ENCODE measurements around the gene RALGAPB.

RALGAPB gene

GRCh38 chr20:38602185-38602581, 129.5 kb downstream of the RALGAPB start:
- Histone ChIP-seq H3K4me3 (ENCODE audit: insufficient read depth, low read depth, low read length, poor library complexity, severe bottlenecking) (no peak overlapping the region), H3K4me1 (ENCODE audit: control insufficient read depth, insufficient read depth, low read length, poor library complexity, severe bottlenecking) (no peaks in the 10 kb centered on the region), H3K27me3 (replicated peaks; ENCODE audit: control insufficient read depth, insufficient read depth, low read length, poor library complexity, severe bottlenecking) (peaks cover 11% of the 10 kb centered on the region), H3K36me3 (ENCODE audit: control insufficient read depth, insufficient read depth, low read length) (no peaks in the 10 kb centered on the region), H3K27ac (ENCODE audit: insufficient read depth, low read length, poor library complexity, severe bottlenecking) (no peak overlapping the region), H3K9me3 (ENCODE audit: control insufficient read depth, low read length) (no peaks in the 10 kb centered on the region)
- no peak for DNase-seq

- no peaks in the 10 kb centered on the region for H3K4me1 ChIP-seq (ENCODE audit: control insufficient read depth, insufficient read depth, low read length, poor library complexity, severe bottlenecking)
- H3K9me3 ChIP-seq (ENCODE audit: control insufficient read depth, low read length) = no peaks in the 10 kb centered on the region
- H3K36me3 ChIP-seq (ENCODE audit: control insufficient read depth, insufficient read depth, low read length) = no peaks in the 10 kb centered on the region
- no peak overlapping the region for H3K4me3 ChIP-seq (ENCODE audit: insufficient read depth, low read depth, low read length, poor library complexity, severe bottlenecking)
- H3K27ac ChIP-seq (ENCODE audit: insufficient read depth, low read length, poor library complexity, severe bottlenecking) = no peak overlapping the region
- DNase-seq = no peak
- H3K27me3 ChIP-seq (replicated peaks; ENCODE audit: control insufficient read depth, insufficient read depth, low read length, poor library complexity, severe bottlenecking) = peaks cover 11% of the 10 kb centered on the region
Measured at GRCh38 chr20:38603286-38603685, 130.6 kb downstream of the RALGAPB start.

GRCh38 chr20:38604873-38605303, 132.2 kb downstream of the RALGAPB start:
- no peak overlapping the region for H3K4me3 ChIP-seq (ENCODE audit: insufficient read depth, low read depth, low read length, poor library complexity, severe bottlenecking)
- no peaks in the 10 kb centered on the region for H3K9me3 ChIP-seq (ENCODE audit: control insufficient read depth, low read length)
- H3K36me3 ChIP-seq (ENCODE audit: control insufficient read depth, insufficient read depth, low read length) = no peaks in the 10 kb centered on the region
- DNase-seq = no peak
- peaks cover 11% of the 10 kb centered on the region for H3K27me3 ChIP-seq (replicated peaks; ENCODE audit: control insufficient read depth, insufficient read depth, low read length, poor library complexity, severe bottlenecking)
- no peaks in the 10 kb centered on the region for H3K4me1 ChIP-seq (ENCODE audit: control insufficient read depth, insufficient read depth, low read length, poor library complexity, severe bottlenecking)
- H3K27ac ChIP-seq (ENCODE audit: insufficient read depth, low read length, poor library complexity, severe bottlenecking) = no peak overlapping the region

GRCh38 chr20:38607351-38607750, 134.7 kb downstream of the RALGAPB start:
- Histone ChIP-seq H3K27me3 (replicated peaks; ENCODE audit: control insufficient read depth, insufficient read depth, low read length, poor library complexity, severe bottlenecking) (no peaks in the 10 kb centered on the region), H3K36me3 (ENCODE audit: control insufficient read depth, insufficient read depth, low read length) (no peaks in the 10 kb centered on the region), H3K27ac (ENCODE audit: insufficient read depth, low read length, poor library complexity, severe bottlenecking) (no peak overlapping the region), H3K4me3 (ENCODE audit: insufficient read depth, low read depth, low read length, poor library complexity, severe bottlenecking) (no peak overlapping the region), H3K4me1 (ENCODE audit: control insufficient read depth, insufficient read depth, low read length, poor library complexity, severe bottlenecking) (no peaks in the 10 kb centered on the region), H3K9me3 (ENCODE audit: control insufficient read depth, low read length) (no peaks in the 10 kb centered on the region)
- DNase-seq = no peak

GRCh38 chr20:38608188-38608587, 135.5 kb downstream of the RALGAPB start:
- H3K27ac ChIP-seq (ENCODE audit: insufficient read depth, low read length, poor library complexity, severe bottlenecking) = no peak overlapping the region
- no peaks in the 10 kb centered on the region for H3K4me1 ChIP-seq (ENCODE audit: control insufficient read depth, insufficient read depth, low read length, poor library complexity, severe bottlenecking)
- no peaks in the 10 kb centered on the region for H3K36me3 ChIP-seq (ENCODE audit: control insufficient read depth, insufficient read depth, low read length)
- no peak overlapping the region for H3K4me3 ChIP-seq (ENCODE audit: insufficient read depth, low read depth, low read length, poor library complexity, severe bottlenecking)
- DNase-seq = no peak
- H3K9me3 ChIP-seq (ENCODE audit: control insufficient read depth, low read length) = no peaks in the 10 kb centered on the region
- no peaks in the 10 kb centered on the region for H3K27me3 ChIP-seq (replicated peaks; ENCODE audit: control insufficient read depth, insufficient read depth, low read length, poor library complexity, severe bottlenecking)

GRCh38 chr20:38609815-38610214, 137.2 kb downstream of the RALGAPB start:
- no peaks in the 10 kb centered on the region for H3K27me3 ChIP-seq (replicated peaks; ENCODE audit: control insufficient read depth, insufficient read depth, low read length, poor library complexity, severe bottlenecking)
- no peaks in the 10 kb centered on the region for H3K36me3 ChIP-seq (ENCODE audit: control insufficient read depth, insufficient read depth, low read length)
- no peak overlapping the region for H3K4me3 ChIP-seq (ENCODE audit: insufficient read depth, low read depth, low read length, poor library complexity, severe bottlenecking)
- no peaks in the 10 kb centered on the region for H3K9me3 ChIP-seq (ENCODE audit: control insufficient read depth, low read length)
- H3K4me1 ChIP-seq (ENCODE audit: control insufficient read depth, insufficient read depth, low read length, poor library complexity, severe bottlenecking) = no peaks in the 10 kb centered on the region
- DNase-seq = no peak
- no peak overlapping the region for H3K27ac ChIP-seq (ENCODE audit: insufficient read depth, low read length, poor library complexity, severe bottlenecking)

GRCh38 chr20:38610521-38610920, 137.9 kb downstream of the RALGAPB start:
- Histone ChIP-seq H3K4me1 (ENCODE audit: control insufficient read depth, insufficient read depth, low read length, poor library complexity, severe bottlenecking) (no peaks in the 10 kb centered on the region), H3K27me3 (replicated peaks; ENCODE audit: control insufficient read depth, insufficient read depth, low read length, poor library complexity, severe bottlenecking) (no peaks in the 10 kb centered on the region), H3K27ac (ENCODE audit: insufficient read depth, low read length, poor library complexity, severe bottlenecking) (no peak overlapping the region), H3K4me3 (ENCODE audit: insufficient read depth, low read depth, low read length, poor library complexity, severe bottlenecking) (no peak overlapping the region), H3K9me3 (ENCODE audit: control insufficient read depth, low read length) (no peaks in the 10 kb centered on the region), H3K36me3 (ENCODE audit: control insufficient read depth, insufficient read depth, low read length) (no peaks in the 10 kb centered on the region)
- no peak for DNase-seq

GRCh38 chr20:38612751-38613515, 140.3 kb downstream of the RALGAPB start:
- H3K27ac ChIP-seq (ENCODE audit: insufficient read depth, low read length, poor library complexity, severe bottlenecking) = no peak overlapping the region
- H3K4me3 ChIP-seq (ENCODE audit: insufficient read depth, low read depth, low read length, poor library complexity, severe bottlenecking) = no peak overlapping the region
- DNase-seq = no peak
- no peaks in the 10 kb centered on the region for H3K36me3 ChIP-seq (ENCODE audit: control insufficient read depth, insufficient read depth, low read length)
- no peaks in the 10 kb centered on the region for H3K27me3 ChIP-seq (replicated peaks; ENCODE audit: control insufficient read depth, insufficient read depth, low read length, poor library complexity, severe bottlenecking)
- H3K9me3 ChIP-seq (ENCODE audit: control insufficient read depth, low read length) = no peaks in the 10 kb centered on the region
- no peaks in the 10 kb centered on the region for H3K4me1 ChIP-seq (ENCODE audit: control insufficient read depth, insufficient read depth, low read length, poor library complexity, severe bottlenecking)

GRCh38 chr20:38615283-38615682, 142.6 kb downstream of the RALGAPB start:
- H3K36me3 ChIP-seq (ENCODE audit: control insufficient read depth, insufficient read depth, low read length) = no peaks in the 10 kb centered on the region
- DNase-seq = no peak
- no peak overlapping the region for H3K4me3 ChIP-seq (ENCODE audit: insufficient read depth, low read depth, low read length, poor library complexity, severe bottlenecking)
- no peaks in the 10 kb centered on the region for H3K27me3 ChIP-seq (replicated peaks; ENCODE audit: control insufficient read depth, insufficient read depth, low read length, poor library complexity, severe bottlenecking)
- no peak overlapping the region for H3K27ac ChIP-seq (ENCODE audit: insufficient read depth, low read length, poor library complexity, severe bottlenecking)
- H3K4me1 ChIP-seq (ENCODE audit: control insufficient read depth, insufficient read depth, low read length, poor library complexity, severe bottlenecking) = no peaks in the 10 kb centered on the region
- H3K9me3 ChIP-seq (ENCODE audit: control insufficient read depth, low read length) = no peaks in the 10 kb centered on the region

- no peak for DNase-seq
- Histone ChIP-seq H3K4me1 (ENCODE audit: control insufficient read depth, insufficient read depth, low read length, poor library complexity, severe bottlenecking) (no peaks in the 10 kb centered on the region), H3K36me3 (ENCODE audit: control insufficient read depth, insufficient read depth, low read length) (no peaks in the 10 kb centered on the region), H3K27me3 (replicated peaks; ENCODE audit: control insufficient read depth, insufficient read depth, low read length, poor library complexity, severe bottlenecking) (no peaks in the 10 kb centered on the region), H3K27ac (ENCODE audit: insufficient read depth, low read length, poor library complexity, severe bottlenecking) (no peak overlapping the region), H3K9me3 (ENCODE audit: control insufficient read depth, low read length) (no peaks in the 10 kb centered on the region), H3K4me3 (ENCODE audit: insufficient read depth, low read depth, low read length, poor library complexity, severe bottlenecking) (no peak overlapping the region)
Measured at GRCh38 chr20:38616457-38616856, 143.8 kb downstream of the RALGAPB start.
